BLaER1 (cell line): ENCODE measurements around the gene MAML1.
"Not testable (repeated sequence)": the region's sequence is repeated elsewhere in the genome, so short reads cannot be mapped to it uniquely, and the experiment has no call there.

ENCODE experiments used
- H3K27ac ChIP-seq: shearing (Covaris generic); formaldehyde crosslinking; 2 replicates; pipeline ENCODE4 v1.8.1; 2022
- H3K27me3 ChIP-seq: shearing (Covaris generic); formaldehyde crosslinking; 2 replicates; pipeline ENCODE4 v1.8.1; 2022
- H3K36me3 ChIP-seq: shearing (Covaris generic); formaldehyde crosslinking; 2 replicates; pipeline ENCODE4 v1.8.1; 2022
- H3K4me1 ChIP-seq: shearing (Covaris generic); formaldehyde crosslinking; 2 replicates; pipeline ENCODE4 v1.8.1; 2022
- H3K4me2 ChIP-seq: shearing (Covaris generic); formaldehyde crosslinking; 2 replicates; pipeline ENCODE4 v1.8.1; 2022
- H3K4me3 ChIP-seq: shearing (Covaris generic); formaldehyde crosslinking; 2 replicates; pipeline ENCODE4 v1.8.1; 2022
- H3K9ac ChIP-seq: shearing (Covaris generic); formaldehyde crosslinking; 2 replicates; pipeline ENCODE4 v1.8.1; 2022
- H3K9me3 ChIP-seq: shearing (Covaris generic); formaldehyde crosslinking; 2 replicates; pipeline ENCODE4 v1.8.1; 2022
- H4K20me1 ChIP-seq: shearing (Covaris generic); formaldehyde crosslinking; 2 replicates; pipeline ENCODE4 v1.8.1; 2022
- Cebpa-rat ChIP-seq: shearing (Covaris generic); IDR thresholded peaks from 2 replicates; pipeline ENCODE4 v1.8.1; 2022

Gene MAML1

DNA sequence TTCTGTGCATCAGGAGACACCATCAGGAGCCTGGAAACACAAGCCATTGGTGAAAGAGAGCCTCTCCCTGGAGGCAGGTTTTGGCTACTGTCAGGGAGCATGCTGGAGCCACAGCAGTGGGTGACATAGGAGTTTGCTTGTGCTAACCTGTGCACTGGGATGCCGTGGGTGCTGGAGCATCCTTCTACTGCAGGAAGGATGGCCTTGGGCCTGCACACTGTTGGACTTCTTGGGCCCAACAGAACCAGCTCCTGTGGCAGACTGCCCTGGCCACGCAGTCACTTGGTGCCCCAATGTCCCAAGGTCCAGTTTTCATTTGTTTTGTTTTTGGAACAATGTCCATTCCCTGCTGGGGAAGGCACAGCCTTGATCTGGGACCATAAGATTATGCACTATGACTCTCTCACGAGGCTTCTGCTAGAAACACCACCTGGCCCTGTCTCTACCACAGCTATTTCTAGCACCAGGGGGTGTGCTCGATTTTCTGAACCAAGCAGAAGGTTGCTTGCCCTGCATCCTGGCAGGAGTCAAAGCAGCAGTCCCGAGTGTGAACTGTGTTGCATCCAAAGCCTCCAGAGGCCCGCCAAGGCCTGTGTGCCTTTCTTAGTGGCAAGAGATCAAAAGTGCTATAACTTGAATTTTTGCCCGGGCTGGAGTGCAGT lies 55.7 kb downstream of the MAML1 start:
- Histone ChIP-seq H4K20me1 (peaks cover 17% of the 10 kb centered on the region; the same call in 1 of the 2 replicates), H3K4me3 (no peak overlapping the region), H3K9ac (0 out of 2 replicates have a peak overlapping the region, but pooled peaks have one; percentile 6), H3K9me3 (0 out of 2 replicates have a peak, but pooled peaks cover 7% of the 10 kb centered on the region), H3K36me3 (0 out of 2 replicates have a peak, but pooled peaks cover 4% of the 10 kb centered on the region), H3K27me3 (no peaks in the 10 kb centered on the region), H3K27ac (no peak overlapping the region), H3K4me2 (peak overlapping the region; percentile 38), H3K4me1 (peaks cover 62% of the 10 kb centered on the region)
- no peak for TF ChIP-seq Cebpa-rat

DNA sequence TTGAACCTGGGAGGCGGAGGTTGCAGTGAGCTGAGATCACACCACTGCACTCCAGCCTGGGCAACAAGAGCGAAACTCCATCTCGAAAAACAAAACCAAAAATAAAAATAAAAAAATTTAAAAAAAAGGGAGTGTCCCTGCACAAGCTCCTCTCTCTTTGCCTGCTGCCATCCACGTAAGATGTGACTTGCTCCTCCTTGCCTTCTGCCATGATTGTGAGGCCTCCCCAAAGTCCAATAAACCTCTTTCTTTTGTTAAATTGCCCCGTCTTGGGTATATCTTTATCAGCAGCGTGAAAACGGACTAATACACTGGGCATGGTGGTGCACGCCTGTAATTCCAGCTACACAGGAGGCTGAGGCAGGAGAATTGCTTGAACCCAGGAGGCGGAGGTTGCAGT lies 56.7 kb downstream of the MAML1 start:
- H3K9me3 ChIP-seq, H3K27ac ChIP-seq, H3K4me2 ChIP-seq, H3K9ac ChIP-seq, H3K27me3 ChIP-seq, H3K4me3 ChIP-seq, H3K36me3 ChIP-seq: not testable (repeated sequence)
- H4K20me1 ChIP-seq = peaks cover 21% of the 10 kb centered on the region
- H3K4me1 ChIP-seq = peaks cover 71% of the 10 kb centered on the region

DNA sequence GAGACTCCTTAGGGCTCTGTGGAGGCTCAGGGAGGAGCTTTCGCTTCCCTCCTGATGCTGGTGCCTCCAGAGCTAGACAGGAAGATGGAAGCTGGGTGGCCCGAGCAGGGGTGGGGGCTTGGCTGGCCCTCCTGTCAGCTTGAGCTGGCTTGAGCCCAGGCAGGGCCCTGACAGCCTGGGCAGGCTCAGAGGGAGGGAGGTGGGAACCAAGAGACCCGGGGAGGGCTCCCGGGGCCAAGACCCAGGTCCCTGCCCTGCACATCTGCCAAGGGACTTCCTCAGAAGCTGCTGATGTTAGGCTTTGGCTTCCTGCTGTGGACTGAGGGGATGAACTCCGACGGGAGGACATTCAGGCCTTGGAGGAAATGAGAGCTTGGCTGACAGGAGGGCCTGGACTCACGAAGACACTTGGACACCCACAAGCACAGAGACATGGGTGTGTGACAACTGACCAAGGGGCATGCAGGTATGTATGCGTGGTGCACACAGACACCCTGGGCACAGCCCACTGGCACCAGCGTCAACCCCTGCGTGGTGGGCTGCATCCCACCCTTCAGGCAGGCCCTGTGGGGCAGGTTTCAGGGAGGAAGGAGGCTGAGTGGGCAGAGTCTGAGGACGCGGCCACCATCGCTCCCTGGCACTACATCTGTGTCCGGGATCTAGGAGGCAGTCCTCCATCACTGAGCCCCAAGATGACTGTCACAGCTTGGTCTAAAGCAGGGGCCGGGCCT lies 59.4 kb downstream of the MAML1 start:
- peaks cover 5% of the 10 kb centered on the region for H3K36me3 ChIP-seq
- peak overlapping the region; percentile 74 for H3K27ac ChIP-seq
- peak overlapping the region; percentile 99 for H3K4me2 ChIP-seq
- H3K4me1 ChIP-seq = peaks cover 79% of the 10 kb centered on the region
- H4K20me1 ChIP-seq = peaks cover 28% of the 10 kb centered on the region
- no peak overlapping the region for H3K4me3 ChIP-seq
- H3K9ac ChIP-seq = peak overlapping the region; percentile 42; the same call in 1 of the 2 replicates
- H3K9me3 ChIP-seq = 0 out of 2 replicates have a peak, but pooled peaks cover 7% of the 10 kb centered on the region
- no peaks in the 10 kb centered on the region for H3K27me3 ChIP-seq
- TF ChIP-seq Cebpa-rat = no peak

- H3K9me3 ChIP-seq = 0 out of 2 replicates have a peak, but pooled peaks cover 7% of the 10 kb centered on the region
- peaks cover 35% of the 10 kb centered on the region for H4K20me1 ChIP-seq
- H3K27ac ChIP-seq = peak overlapping the region; percentile 74
- no peak for TF ChIP-seq Cebpa-rat
- H3K4me3 ChIP-seq = no peak overlapping the region
- peaks cover 13% of the 10 kb centered on the region for H3K36me3 ChIP-seq
- no peaks in the 10 kb centered on the region for H3K27me3 ChIP-seq
- peak overlapping the region; percentile 99 for H3K4me2 ChIP-seq
- H3K4me1 ChIP-seq = peaks cover 74% of the 10 kb centered on the region
- H3K9ac ChIP-seq = peak overlapping the region; percentile 79; the same call in 1 of the 2 replicates
Observed at GRCh38 chr5:179792612-179793467, 60.2 kb downstream of the MAML1 start.

DNA sequence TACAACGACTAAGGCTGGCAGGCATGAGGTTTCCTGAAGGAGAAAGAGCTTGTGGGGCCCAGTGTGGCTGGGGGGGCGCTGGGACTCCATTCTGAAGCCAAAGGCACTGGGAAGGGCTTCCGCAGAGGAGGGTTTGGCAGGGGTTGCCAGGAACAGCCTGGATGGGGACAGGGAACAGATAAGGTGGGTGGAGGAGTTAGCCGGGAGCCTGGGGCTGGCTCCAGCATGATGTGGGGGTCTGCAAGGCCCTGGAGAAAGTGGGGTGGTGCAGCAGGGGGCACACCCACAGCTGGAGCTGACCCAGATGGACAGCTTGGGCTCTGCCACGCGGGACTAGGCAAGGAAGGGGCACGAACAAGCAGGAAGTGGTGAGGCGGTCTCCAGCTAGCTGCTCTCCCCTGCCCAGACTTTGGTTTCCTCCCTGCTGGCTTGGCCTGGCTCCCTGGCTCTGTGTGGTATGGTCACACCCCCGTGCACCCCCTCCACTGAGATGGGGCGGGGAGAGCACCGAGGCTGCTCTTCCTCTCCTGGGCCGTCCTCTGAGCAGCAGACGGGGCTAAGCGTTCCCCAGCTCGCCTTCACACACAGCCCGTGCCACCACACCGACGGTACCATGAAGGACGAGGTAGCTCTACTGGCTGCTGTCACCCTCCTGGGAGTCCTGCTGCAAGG lies 61.0 kb downstream of the MAML1 start, which contains the start of gene LTC4S:
TSS of gene LTC4S (plus strand) at position 519 of the 672 bp plus-strand sequence. CDS start at position 614, 95 bp downstream.
- peak within 1 kb of the TSS; percentile 99 for H3K4me2 ChIP-seq
- peak within 1 kb of the TSS; percentile 79 for H3K9ac ChIP-seq
- TF ChIP-seq Cebpa-rat = no peak

GRCh38 chr5:179794171-179794570 lies 61.5 kb downstream of the MAML1 start:
- Histone ChIP-seq H3K9ac (peak overlapping the region; percentile 79), H3K4me3 (peak overlapping the region; percentile 69), H3K4me2 (peak overlapping the region; percentile 99), H3K9me3 (0 out of 2 replicates have a peak, but pooled peaks cover 4% of the 10 kb centered on the region), H3K27me3 (no peaks in the 10 kb centered on the region), H3K27ac (peak overlapping the region; percentile 74), H3K4me1 (peaks cover 63% of the 10 kb centered on the region), H3K36me3 (peaks cover 22% of the 10 kb centered on the region), H4K20me1 (peaks cover 35% of the 10 kb centered on the region)
- no peak for TF ChIP-seq Cebpa-rat

More for the DNA sequence above, 61.0 kb downstream of the MAML1 start, which contains the start of gene LTC4S:
- Histone ChIP-seq H3K4me1 (peaks cover 66% of the 10 kb centered on the region), H3K27ac (peak within 1 kb of the TSS; percentile 74), H3K36me3 (peaks cover 16% of the 10 kb centered on the region), H3K9me3 (0 out of 2 replicates have a peak, but pooled peaks cover 7% of the 10 kb centered on the region), H3K4me3 (peak within 1 kb of the TSS; percentile 69), H3K27me3 (no peaks in the 10 kb centered on the region), H4K20me1 (peaks cover 35% of the 10 kb centered on the region)

GRCh38 chr5:179794575-179794974 lies 62.0 kb downstream of the MAML1 start:
- H3K9me3 ChIP-seq = no peaks in the 10 kb centered on the region
- peak overlapping the region; percentile 74 for H3K27ac ChIP-seq
- peak overlapping the region; percentile 69 for H3K4me3 ChIP-seq
- peaks cover 26% of the 10 kb centered on the region for H3K36me3 ChIP-seq
- peaks cover 63% of the 10 kb centered on the region for H3K4me1 ChIP-seq
- no peak for TF ChIP-seq Cebpa-rat
- peak overlapping the region; percentile 99 for H3K4me2 ChIP-seq
- peaks cover 35% of the 10 kb centered on the region for H4K20me1 ChIP-seq
- H3K9ac ChIP-seq = peak overlapping the region; percentile 79
- H3K27me3 ChIP-seq = no peaks in the 10 kb centered on the region

GRCh38 chr5:179795049-179795862 lies 62.6 kb downstream of the MAML1 start:
- TF ChIP-seq Cebpa-rat = no peak
- Histone ChIP-seq H3K27me3 (no peaks in the 10 kb centered on the region), H3K4me1 (peaks cover 63% of the 10 kb centered on the region), H3K9ac (peak overlapping the region; percentile 79), H3K27ac (peak overlapping the region; percentile 81), H3K9me3 (no peaks in the 10 kb centered on the region), H4K20me1 (peaks cover 35% of the 10 kb centered on the region), H3K4me2 (peak overlapping the region; percentile 99), H3K36me3 (peaks cover 33% of the 10 kb centered on the region), H3K4me3 (peak overlapping the region; percentile 69)
